ENCODE results near the gene HTR6.

DNA sequence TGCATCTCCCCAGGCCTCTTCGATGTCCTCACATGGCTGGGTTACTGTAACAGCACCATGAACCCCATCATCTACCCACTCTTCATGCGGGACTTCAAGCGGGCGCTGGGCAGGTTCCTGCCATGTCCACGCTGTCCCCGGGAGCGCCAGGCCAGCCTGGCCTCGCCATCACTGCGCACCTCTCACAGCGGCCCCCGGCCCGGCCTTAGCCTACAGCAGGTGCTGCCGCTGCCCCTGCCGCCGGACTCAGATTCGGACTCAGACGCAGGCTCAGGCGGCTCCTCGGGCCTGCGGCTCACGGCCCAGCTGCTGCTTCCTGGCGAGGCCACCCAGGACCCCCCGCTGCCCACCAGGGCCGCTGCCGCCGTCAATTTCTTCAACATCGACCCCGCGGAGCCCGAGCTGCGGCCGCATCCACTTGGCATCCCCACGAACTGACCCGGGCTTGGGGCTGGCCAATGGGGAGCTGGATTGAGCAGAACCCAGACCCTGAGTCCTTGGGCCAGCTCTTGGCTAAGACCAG lies 14.3 kb downstream of the HTR6 start:
- TF ChIP-seq LEF1 (IDR thresholded peaks at IDR 0.05; ENCODE audit: borderline replicate concordance) (no peak), SP1 (IDR thresholded peaks at IDR 0.05) (no peak), FOXM1 (IDR thresholded peaks at IDR 0.05; ENCODE audit: borderline replicate concordance) (no peak), BHLHE40 (IDR thresholded peaks at IDR 0.05; ENCODE audit: borderline replicate concordance) (no peak), CTBP1 (IDR thresholded peaks at IDR 0.05; ENCODE audit: borderline replicate concordance) (no peak), TARDBP (IDR thresholded peaks at IDR 0.05) (no peak)
